ENCODE results near the gene NKPD1. TPM values are rescaled to one million over a fixed set of nuclear protein-coding genes. Genes with fewer than 3 reads are reported as not detected.

Gene NKPD1
- total and polyA plus RNA-seq, 2 donors (not counting 3 experiments of a cell fraction or from before 2014, with no cell fraction given) = 0.04 TPM; not detected in 1

GRCh38 chr19:45206328-45206727 lies 45.5 kb upstream of the NKPD1 start:
- Histone ChIP-seq H4K20me1 (replicated peaks; ENCODE audit: control insufficient read depth, extremely low read depth, insufficient read depth, low read length) (no peaks in the 10 kb centered on the region), H3K9me3 (replicated peaks; ENCODE audit: control insufficient read depth, insufficient read depth, low read length) (no peaks in the 10 kb centered on the region), H3K9ac (replicated peaks; ENCODE audit: extremely low read depth, insufficient read depth, low read length) (no peak overlapping the region), H3K4me1 (ENCODE audit: control insufficient read depth, extremely low read depth, insufficient read depth, low read length) (peaks cover under 1% of the 10 kb centered on the region), H3K4me3 (replicated peaks in 1 of 3; ENCODE audit: insufficient read depth in 1 of 3, low read depth in 1 of 3, low read length in 3 of 3) (no peak overlapping the region), H3K9me1 (replicated peaks; ENCODE audit: control insufficient read depth, extremely low read depth, insufficient read depth, low read length) (no peaks in the 10 kb centered on the region), H3K27me3 (ENCODE audit: control insufficient read depth in 2 of 2, insufficient read depth in 2 of 2, low read length in 2 of 2) (no peaks in the 10 kb centered on the region), H3K4me2 (ENCODE audit: insufficient read depth, low read length) (no peak overlapping the region), H3K27ac (ENCODE audit: insufficient read depth, low read depth, low read length) (no peak overlapping the region), H2AFZ (ENCODE audit: low read depth, low read length) (no peak overlapping the region), H3K36me3 (ENCODE audit: control insufficient read depth in 2 of 2, extremely low read depth in 1 of 2, insufficient read depth in 2 of 2, low read length in 2 of 2) (no peaks in the 10 kb centered on the region), H3K79me2 (ENCODE audit: control insufficient read depth, insufficient read depth, low read length) (no peaks in the 10 kb centered on the region)
- TF ChIP-seq JUN (IDR thresholded peaks at IDR 0.05; ENCODE audit: borderline replicate concordance, insufficient read depth, insufficient read length, low read depth) (no peak), GATA2 (IDR thresholded peaks at IDR 0.05; ENCODE audit: insufficient read depth, insufficient read length, low read depth, low read length) (no peak), MYC (IDR thresholded peaks at IDR 0.05; ENCODE audit: low read depth, low read length) (no peak), POLR2AphosphoS5 (IDR thresholded peaks at IDR 0.05; ENCODE audit: insufficient read depth, low read depth, low read length) (no peak), POLR2A (IDR thresholded peaks at IDR 0.05; ENCODE audit: low read depth, low read length) (no peak), MAX (IDR thresholded peaks at IDR 0.05; ENCODE audit: insufficient read depth, insufficient read length) (no peak), CTCF (IDR thresholded peaks at IDR 0.05; ENCODE audit: extremely low read depth in 1 of 2, insufficient read depth in 1 of 2, low read depth in 1 of 2, low read length in 2 of 2) (no peak)
- dilution Hi-C loops (cut with MboI; ENCODE audit: extremely low pct_ligation_motif_present, low sequenced_read_pairs) (no loop called here), intact Hi-C loops (cut with micrococcal nuclease) (no loop called here)
- FAIRE-seq (no peak), DNase-seq (ENCODE audit: low read depth, low spot score) (no peak)
- ChIA-PET POLR2A (no interaction called here), CTCF (interaction anchor here (0.7 to 1.7 kb wide), 4 partner anchors 9 to 132 kb away, joined by 3 to 4 read pairs (median 3); no protein-coding TSS in a partner anchor)
- BruUV-seq (replicated peaks) = no TSS peak

Data from endothelial cell of umbilical vein (primary cell).